C4-2B (cell line): ENCODE results near the gene TRERF1.

ENCODE experiments used
- CTCF ChIP-seq: fragments of 450-650 bp; conservative IDR thresholded peaks from 2 replicates; pipeline ENCODE4 v1.5.1; 2017; ENCODE audit warnings: mild to moderate bottlenecking
- ZFX ChIP-seq: fragments of 450-650 bp; IDR thresholded peaks from 2 replicates; pipeline ENCODE4 v1.6.1; 2017

GRCh38 chr6:42321976-42322375 lies 129.8 kb downstream of the TRERF1 start:
- TF ChIP-seq CTCF (no peak), ZFX (no peak)
